H1 (cell line): ENCODE data around the gene SH3RF3.

Experiments used
- CTCF ChIP-seq, 3 experiments: IDR thresholded peaks; 1 replicate in 2 of 3; 2 replicates in 1 of 3; pipeline versions ENCODE4 v1.5.1 to v1.6.1; 2011; ENCODE audit warnings: low read length in 3 of 3, mild to moderate bottlenecking in 3 of 3, inconsistent platforms in 2 of 3, low read depth in 1 of 3, moderate library complexity in 1 of 3; ENCODE audit not compliant: insufficient read depth in 1 of 3; ENCODE audit errors: control extremely low read depth in 1 of 3
- POLR2A ChIP-seq, 2 experiments: IDR thresholded peaks; 1 replicate in 1 of 2; 2 replicates in 1 of 2; pipeline ENCODE4 v1.6.1; 2011; ENCODE audit warnings: low read depth in 2 of 2, low read length in 2 of 2, mild to moderate bottlenecking in 2 of 2; ENCODE audit errors: control extremely low read depth in 1 of 2
- SIN3A ChIP-seq, 2 experiments: IDR thresholded peaks in 1 of 2; conservative IDR thresholded peaks in 1 of 2; 2 replicates each; pipeline ENCODE4 v1.6.1; 2011 to 2012; ENCODE audit warnings: low read length in 2 of 2, improper control_type of control experiment in 1 of 2, low read depth in 1 of 2, mild to moderate bottlenecking in 1 of 2
- TAF7 ChIP-seq: optimal IDR thresholded peaks from 2 replicates; pipeline ENCODE3; 2011; ENCODE audit warnings: low read depth, mild to moderate bottlenecking, inconsistent platforms, low read length, moderate library complexity, borderline replicate concordance
- ZNF274 ChIP-seq: IDR thresholded peaks from 2 replicates; pipeline ENCODE4 v1.7.0; 2012; ENCODE audit warnings: low read length, borderline replicate concordance; ENCODE audit errors: extremely low read depth

GRCh38 chr2:109230941-109231420, 102.0 kb downstream of the SH3RF3 start:
- TF ChIP-seq SIN3A (conservative IDR thresholded peaks at IDR 0.05 in 1 of 2, IDR thresholded peaks at IDR 0.05 in 1 of 2; ENCODE audit: low read depth in 1 of 2, low read length in 2 of 2) (no peak), CTCF (IDR thresholded peaks at IDR 0.05; ENCODE audit: control extremely low read depth in 1 of 3, insufficient read depth in 1 of 3, low read depth in 1 of 3, low read length in 3 of 3) (no peak), ZNF274 (no peak), POLR2A (IDR thresholded peaks at IDR 0.05; ENCODE audit: control extremely low read depth in 1 of 2, low read depth in 2 of 2, low read length in 2 of 2) (no peak), TAF7 (no peak)
